ENCODE measurements around the gene ALOX15B.

DNA sequence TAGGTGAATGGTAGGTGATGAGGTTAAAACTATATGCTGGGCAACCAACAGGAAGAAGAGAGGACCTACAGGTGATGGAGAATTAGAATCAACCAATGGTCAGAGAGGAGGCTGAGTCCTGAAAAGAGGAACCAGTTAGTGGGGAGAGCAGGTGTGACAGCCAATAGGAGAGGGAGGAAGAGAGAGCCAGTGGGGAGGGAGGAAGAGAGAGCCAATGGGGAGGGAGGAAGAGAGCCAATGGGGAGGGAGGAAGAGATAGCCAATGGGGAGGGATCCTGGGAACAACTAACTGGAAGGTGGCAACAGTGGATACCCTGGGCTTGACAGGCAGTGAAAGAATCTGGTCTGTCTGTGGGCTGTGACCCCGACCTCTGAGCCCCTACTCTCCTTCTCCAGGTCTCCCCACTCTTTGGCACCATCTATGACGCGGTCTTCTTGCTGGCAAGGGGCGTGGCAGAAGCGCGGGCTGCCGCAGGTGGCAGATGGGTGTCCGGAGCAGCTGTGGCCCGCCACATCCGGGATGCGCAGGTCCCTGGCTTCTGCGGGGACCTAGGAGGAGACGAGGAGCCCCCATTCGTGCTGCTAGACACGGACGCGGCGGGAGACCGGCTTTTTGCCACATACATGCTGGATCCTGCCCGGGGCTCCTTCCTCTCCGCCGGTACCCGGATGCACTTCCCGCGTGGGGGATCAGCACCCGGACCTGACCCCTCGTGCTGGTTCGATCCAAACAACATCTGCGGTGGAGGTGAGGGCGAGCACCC lies 32.7 kb upstream of the ALOX15B start:
- TF ChIP-seq POLR2A (IDR thresholded peaks at IDR 0.05; ENCODE audit: low read length) (no peak), GATA1 (IDR thresholded peaks at IDR 0.05; ENCODE audit: low read depth, low read length) (no peak)

All from erythroblast (primary cell).